ENCODE measurements around the gene GNAI3.

Gene GNAI3

GRCh38 chr1:109532365-109533136 lies 15.9 kb upstream of the GNAI3 start:
- H3K27me3 Mint-ChIP-seq = no peaks in the 10 kb centered on the region
- peaks cover 33% of the 10 kb centered on the region for H3K4me1 Mint-ChIP-seq (ENCODE audit: low read depth)
- H3K36me3 Mint-ChIP-seq = no peaks in the 10 kb centered on the region
- H3K4me3 Mint-ChIP-seq = peak overlapping the region; percentile 82
- no peaks in the 10 kb centered on the region for H3K9me3 Mint-ChIP-seq (ENCODE audit: low read depth)
- H3K27ac Mint-ChIP-seq = peak overlapping the region; percentile 79

- no peaks in the 10 kb centered on the region for H3K36me3 Mint-ChIP-seq
- no peak overlapping the region for H3K4me3 Mint-ChIP-seq
- no peak overlapping the region for H3K27ac Mint-ChIP-seq
- peaks cover 33% of the 10 kb centered on the region for H3K4me1 Mint-ChIP-seq (ENCODE audit: low read depth)
- no peaks in the 10 kb centered on the region for H3K27me3 Mint-ChIP-seq
- no peaks in the 10 kb centered on the region for H3K9me3 Mint-ChIP-seq (ENCODE audit: low read depth)
Observed at GRCh38 chr1:109534307-109534858, 14.0 kb upstream of the GNAI3 start.

- Mint-ChIP-seq H3K9me3 (ENCODE audit: low read depth) (no peaks in the 10 kb centered on the region), H3K27me3 (no peaks in the 10 kb centered on the region), H3K36me3 (no peaks in the 10 kb centered on the region), H3K4me1 (ENCODE audit: low read depth) (peaks cover 23% of the 10 kb centered on the region), H3K27ac (no peak overlapping the region), H3K4me3 (no peak overlapping the region)
Observed at GRCh38 chr1:109535481-109535880, 12.9 kb upstream of the GNAI3 start.

- Mint-ChIP-seq H3K9me3 (ENCODE audit: low read depth) (no peaks in the 10 kb centered on the region), H3K27me3 (no peaks in the 10 kb centered on the region), H3K36me3 (no peaks in the 10 kb centered on the region), H3K4me3 (no peak overlapping the region), H3K27ac (no peak overlapping the region), H3K4me1 (ENCODE audit: low read depth) (peaks cover 18% of the 10 kb centered on the region)
Observed at GRCh38 chr1:109535971-109536491, 12.4 kb upstream of the GNAI3 start.

- H3K9me3 Mint-ChIP-seq (ENCODE audit: low read depth) = no peaks in the 10 kb centered on the region
- H3K36me3 Mint-ChIP-seq = no peaks in the 10 kb centered on the region
- H3K27me3 Mint-ChIP-seq = no peaks in the 10 kb centered on the region
- H3K4me3 Mint-ChIP-seq = no peak overlapping the region
- no peak overlapping the region for H3K27ac Mint-ChIP-seq
- H3K4me1 Mint-ChIP-seq (ENCODE audit: low read depth) = peaks cover 2% of the 10 kb centered on the region
Observed at GRCh38 chr1:109537450-109538178, 10.8 kb upstream of the GNAI3 start.

- no peak overlapping the region for H3K4me3 Mint-ChIP-seq
- no peaks in the 10 kb centered on the region for H3K9me3 Mint-ChIP-seq (ENCODE audit: low read depth)
- no peak overlapping the region for H3K27ac Mint-ChIP-seq
- no peaks in the 10 kb centered on the region for H3K27me3 Mint-ChIP-seq
- H3K36me3 Mint-ChIP-seq = no peaks in the 10 kb centered on the region
- H3K4me1 Mint-ChIP-seq (ENCODE audit: low read depth) = no peaks in the 10 kb centered on the region
Observed at GRCh38 chr1:109538827-109539555, 9.4 kb upstream of the GNAI3 start.

- no peaks in the 10 kb centered on the region for H3K27me3 Mint-ChIP-seq
- H3K27ac Mint-ChIP-seq = no peak within 1 kb of the TSS
- H3K36me3 Mint-ChIP-seq = no peaks in the 10 kb centered on the region
- no peaks in the 10 kb centered on the region for H3K4me1 Mint-ChIP-seq (ENCODE audit: low read depth)
- no peaks in the 10 kb centered on the region for H3K9me3 Mint-ChIP-seq (ENCODE audit: low read depth)
- H3K4me3 Mint-ChIP-seq = no peak within 1 kb of the TSS
Observed at GRCh38 chr1:109539676-109540075, 8.7 kb upstream of the GNAI3 start, which contains the start of gene GPR61. TSS of gene GPR61 (plus strand) at chr1:109539872. CDS start at chr1:109543023, 3,151 bp downstream.

GRCh38 chr1:109541102-109541501 lies 7.3 kb upstream of the GNAI3 start:
- H3K27me3 Mint-ChIP-seq = no peaks in the 10 kb centered on the region
- no peaks in the 10 kb centered on the region for H3K36me3 Mint-ChIP-seq
- H3K4me3 Mint-ChIP-seq = no peak overlapping the region
- H3K9me3 Mint-ChIP-seq (ENCODE audit: low read depth) = no peaks in the 10 kb centered on the region
- H3K27ac Mint-ChIP-seq = no peak overlapping the region
- H3K4me1 Mint-ChIP-seq (ENCODE audit: low read depth) = peaks cover 2% of the 10 kb centered on the region

GRCh38 chr1:109542657-109543056 lies 5.8 kb upstream of the GNAI3 start:
- no peak overlapping the region for H3K4me3 Mint-ChIP-seq

GRCh38 chr1:109543283-109543987 lies 5.0 kb upstream of the GNAI3 start:
- Mint-ChIP-seq H3K4me3 (no peak overlapping the region), H3K4me1 (ENCODE audit: low read depth) (peaks cover 20% of the 10 kb centered on the region), H3K9me3 (ENCODE audit: low read depth) (no peaks in the 10 kb centered on the region), H3K27me3 (no peaks in the 10 kb centered on the region), H3K36me3 (no peaks in the 10 kb centered on the region), H3K27ac (no peak overlapping the region)

More at GRCh38 chr1:109542657-109543056, 5.8 kb upstream of the GNAI3 start:
- Mint-ChIP-seq H3K27ac (no peak overlapping the region), H3K27me3 (no peaks in the 10 kb centered on the region), H3K36me3 (no peaks in the 10 kb centered on the region), H3K4me1 (ENCODE audit: low read depth) (peaks cover 17% of the 10 kb centered on the region), H3K9me3 (ENCODE audit: low read depth) (no peaks in the 10 kb centered on the region)

- Mint-ChIP-seq H3K36me3 (no peaks in the 10 kb centered on the region), H3K27ac (no peak overlapping the region), H3K4me1 (ENCODE audit: low read depth) (peaks cover 23% of the 10 kb centered on the region), H3K9me3 (ENCODE audit: low read depth) (no peaks in the 10 kb centered on the region), H3K27me3 (no peaks in the 10 kb centered on the region), H3K4me3 (no peak overlapping the region)
Observed at GRCh38 chr1:109543988-109544735, 4.3 kb upstream of the GNAI3 start.

- H3K36me3 Mint-ChIP-seq = no peaks in the 10 kb centered on the region
- peaks cover 44% of the 10 kb centered on the region for H3K4me1 Mint-ChIP-seq (ENCODE audit: low read depth)
- peak overlapping the region; percentile 97 for H3K27ac Mint-ChIP-seq
- H3K27me3 Mint-ChIP-seq = no peaks in the 10 kb centered on the region
- peak overlapping the region; percentile 90 for H3K4me3 Mint-ChIP-seq
- H3K9me3 Mint-ChIP-seq (ENCODE audit: low read depth) = no peaks in the 10 kb centered on the region
Observed at GRCh38 chr1:109546311-109547109, 1.9 kb upstream of the GNAI3 start.

All from activated naive CD8-positive, alpha-beta T cell (primary cell).